ENCODE measurements around the gene UAP1.

DNA sequence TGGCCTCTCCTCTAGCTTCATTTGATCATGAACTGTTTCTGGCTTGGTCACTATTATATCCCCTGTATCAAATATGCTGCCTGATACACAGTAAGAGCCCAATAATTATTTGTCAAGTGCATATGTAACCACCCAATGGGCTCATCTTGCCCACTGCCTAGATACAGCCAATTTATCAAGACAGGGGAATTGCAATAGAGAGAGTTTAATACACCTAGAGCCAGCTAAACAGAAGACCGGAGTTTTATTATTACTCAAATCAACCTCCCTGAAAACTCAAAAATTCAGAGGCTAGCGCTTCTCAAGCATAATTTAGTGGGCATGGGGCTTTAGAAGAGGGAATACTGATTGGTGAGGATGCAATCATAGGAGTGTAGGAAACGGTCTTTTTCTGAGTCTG, 18.3 kb upstream of the UAP1 start:
- TF ChIP-seq, protein P1, sequence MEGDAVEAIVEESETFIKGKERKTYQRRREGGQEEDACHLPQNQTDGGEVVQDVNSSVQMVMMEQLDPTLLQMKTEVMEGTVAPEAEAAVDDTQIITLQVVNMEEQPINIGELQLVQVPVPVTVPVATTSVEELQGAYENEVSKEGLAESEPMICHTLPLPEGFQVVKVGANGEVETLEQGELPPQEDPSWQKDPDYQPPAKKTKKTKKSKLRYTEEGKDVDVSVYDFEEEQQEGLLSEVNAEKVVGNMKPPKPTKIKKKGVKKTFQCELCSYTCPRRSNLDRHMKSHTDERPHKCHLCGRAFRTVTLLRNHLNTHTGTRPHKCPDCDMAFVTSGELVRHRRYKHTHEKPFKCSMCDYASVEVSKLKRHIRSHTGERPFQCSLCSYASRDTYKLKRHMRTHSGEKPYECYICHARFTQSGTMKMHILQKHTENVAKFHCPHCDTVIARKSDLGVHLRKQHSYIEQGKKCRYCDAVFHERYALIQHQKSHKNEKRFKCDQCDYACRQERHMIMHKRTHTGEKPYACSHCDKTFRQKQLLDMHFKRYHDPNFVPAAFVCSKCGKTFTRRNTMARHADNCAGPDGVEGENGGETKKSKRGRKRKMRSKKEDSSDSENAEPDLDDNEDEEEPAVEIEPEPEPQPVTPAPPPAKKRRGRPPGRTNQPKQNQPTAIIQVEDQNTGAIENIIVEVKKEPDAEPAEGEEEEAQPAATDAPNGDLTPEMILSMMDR (conservative IDR thresholded peaks at IDR 0.05), result no peak
- TF ChIP-seq ZFX (IDR thresholded peaks at IDR 0.05), result no peak
